ENCODE measurements around the gene CDC40. TPM values are rescaled to one million over a fixed set of nuclear protein-coding genes. Genes with fewer than 3 reads are reported as not detected.
"Not testable (repeated sequence)": the region's sequence is repeated elsewhere in the genome, so short reads cannot be mapped to it uniquely, and the experiment has no call there.

Gene CDC40
- total RNA-seq, 1 donor from 2014 or later = 10.5 TPM

DNA sequence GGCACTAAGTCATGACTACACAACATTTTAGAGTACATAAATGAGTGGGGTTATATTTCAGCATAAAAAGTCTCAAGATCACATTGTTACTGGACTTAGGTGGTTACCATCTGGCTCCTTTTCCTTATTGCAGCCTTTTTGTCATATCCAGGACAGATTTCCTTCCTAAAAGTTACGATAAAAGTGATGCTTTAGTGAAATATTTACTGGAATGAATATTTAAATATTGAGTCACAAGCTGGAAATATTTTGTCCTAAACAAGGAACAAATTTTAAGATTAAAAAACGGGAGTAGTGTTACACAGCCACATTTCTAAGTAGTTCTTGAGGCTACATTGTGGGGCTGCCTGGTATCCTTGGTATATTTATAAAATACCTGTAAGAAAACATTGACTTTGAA lies 52.2 kb downstream of the CDC40 start:
- TF ChIP-seq, protein P1, sequence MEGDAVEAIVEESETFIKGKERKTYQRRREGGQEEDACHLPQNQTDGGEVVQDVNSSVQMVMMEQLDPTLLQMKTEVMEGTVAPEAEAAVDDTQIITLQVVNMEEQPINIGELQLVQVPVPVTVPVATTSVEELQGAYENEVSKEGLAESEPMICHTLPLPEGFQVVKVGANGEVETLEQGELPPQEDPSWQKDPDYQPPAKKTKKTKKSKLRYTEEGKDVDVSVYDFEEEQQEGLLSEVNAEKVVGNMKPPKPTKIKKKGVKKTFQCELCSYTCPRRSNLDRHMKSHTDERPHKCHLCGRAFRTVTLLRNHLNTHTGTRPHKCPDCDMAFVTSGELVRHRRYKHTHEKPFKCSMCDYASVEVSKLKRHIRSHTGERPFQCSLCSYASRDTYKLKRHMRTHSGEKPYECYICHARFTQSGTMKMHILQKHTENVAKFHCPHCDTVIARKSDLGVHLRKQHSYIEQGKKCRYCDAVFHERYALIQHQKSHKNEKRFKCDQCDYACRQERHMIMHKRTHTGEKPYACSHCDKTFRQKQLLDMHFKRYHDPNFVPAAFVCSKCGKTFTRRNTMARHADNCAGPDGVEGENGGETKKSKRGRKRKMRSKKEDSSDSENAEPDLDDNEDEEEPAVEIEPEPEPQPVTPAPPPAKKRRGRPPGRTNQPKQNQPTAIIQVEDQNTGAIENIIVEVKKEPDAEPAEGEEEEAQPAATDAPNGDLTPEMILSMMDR (IDR thresholded peaks at IDR 0.05; ENCODE audit: insufficient read depth, low read length, severe bottlenecking) = no peak
- H3K36me3 ChIP-seq (ENCODE audit: control insufficient read depth, insufficient read depth, low read length) = no peaks in the 10 kb centered on the region
- no peaks in the 10 kb centered on the region for H3K27me3 ChIP-seq (ENCODE audit: control insufficient read depth, insufficient read depth, low read length)
- no peak for DNase-seq (ENCODE audit: low read depth)
- FAIRE-seq = no peak
- no peak overlapping the region for H3K4me3 ChIP-seq (ENCODE audit: low read depth, low read length)

DNA sequence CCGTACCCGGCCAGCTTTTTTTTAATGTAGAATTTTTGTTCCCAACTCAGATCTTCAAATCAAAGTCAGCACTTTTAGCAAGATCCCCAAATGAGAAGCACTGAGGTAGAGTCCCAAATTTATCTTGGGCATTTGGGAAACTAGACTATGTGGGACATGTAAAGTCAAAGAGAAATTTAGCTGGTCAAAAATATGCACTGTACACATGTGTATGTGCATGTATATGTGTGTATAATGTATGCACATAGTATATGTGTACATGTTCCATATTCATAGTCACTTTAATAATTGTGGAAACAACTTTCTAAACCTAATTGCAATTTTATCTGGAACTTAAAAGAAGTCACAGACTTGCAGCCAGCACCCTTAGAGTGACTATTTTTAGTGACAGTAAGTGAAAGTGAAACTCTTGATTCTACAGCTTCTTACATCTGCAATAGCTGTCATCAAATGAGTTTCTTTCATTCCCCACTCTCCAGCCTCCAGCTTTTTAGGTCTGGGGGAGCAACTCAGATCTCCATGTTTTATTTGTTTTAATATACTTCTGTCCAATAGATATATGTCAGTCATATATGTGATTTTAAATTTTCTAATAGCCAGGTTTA lies 53.6 kb downstream of the CDC40 start:
- H3K27me3 ChIP-seq (ENCODE audit: control insufficient read depth, insufficient read depth, low read length) = no peaks in the 10 kb centered on the region
- no peak overlapping the region for H3K4me3 ChIP-seq (ENCODE audit: low read depth, low read length)
- FAIRE-seq (no peak), DNase-seq (ENCODE audit: low read depth) (no peak)
- TF ChIP-seq, protein P1 (IDR thresholded peaks at IDR 0.05; ENCODE audit: insufficient read depth, low read length, severe bottlenecking) = no peak
- H3K36me3 ChIP-seq (ENCODE audit: control insufficient read depth, insufficient read depth, low read length) = no peaks in the 10 kb centered on the region

GRCh38 chr6:110236007-110236406 lies 55.8 kb downstream of the CDC40 start:
- H3K4me3 ChIP-seq (ENCODE audit: low read depth, low read length); DNase-seq (ENCODE audit: low read depth); H3K36me3 ChIP-seq (ENCODE audit: control insufficient read depth, insufficient read depth, low read length); H3K27me3 ChIP-seq (ENCODE audit: control insufficient read depth, insufficient read depth, low read length); FAIRE-seq: not testable (repeated sequence)

GRCh38 chr6:110239526-110240274 lies 59.5 kb downstream of the CDC40 start:
- H3K36me3 ChIP-seq (ENCODE audit: control insufficient read depth, insufficient read depth, low read length) = no peaks in the 10 kb centered on the region
- TF ChIP-seq, protein P1 (IDR thresholded peaks at IDR 0.05; ENCODE audit: insufficient read depth, low read length, severe bottlenecking) = no peak
- DNase-seq (ENCODE audit: low read depth) = no peak
- H3K27me3 ChIP-seq (ENCODE audit: control insufficient read depth, insufficient read depth, low read length) = no peaks in the 10 kb centered on the region
- FAIRE-seq = no peak
- H3K4me3 ChIP-seq (ENCODE audit: low read depth, low read length) = no peak overlapping the region

GRCh38 chr6:110244621-110245020 lies 64.4 kb downstream of the CDC40 start:
- H3K27me3 ChIP-seq (ENCODE audit: control insufficient read depth, insufficient read depth, low read length); DNase-seq (ENCODE audit: low read depth); FAIRE-seq; H3K36me3 ChIP-seq (ENCODE audit: control insufficient read depth, insufficient read depth, low read length); H3K4me3 ChIP-seq (ENCODE audit: low read depth, low read length): not testable (repeated sequence)

- FAIRE-seq (no peak), DNase-seq (ENCODE audit: low read depth) (no peak)
- no peaks in the 10 kb centered on the region for H3K36me3 ChIP-seq (ENCODE audit: control insufficient read depth, insufficient read depth, low read length)
- TF ChIP-seq, protein P1 (IDR thresholded peaks at IDR 0.05; ENCODE audit: insufficient read depth, low read length, severe bottlenecking) = no peak
- H3K4me3 ChIP-seq (ENCODE audit: low read depth, low read length) = no peak overlapping the region
- no peaks in the 10 kb centered on the region for H3K27me3 ChIP-seq (ENCODE audit: control insufficient read depth, insufficient read depth, low read length)
These were observed 66.2 kb downstream of the CDC40 start for GRCh38 chr6:110246378-110246777.

Data from bronchial epithelial cell (primary cell).